K562 (cell line): ENCODE results near the gene C16orf96. TPM values are rescaled to one million over a fixed set of nuclear protein-coding genes. Genes with fewer than 3 reads are reported as not detected.

ENCODE experiments used
- BCLAF1 ChIP-seq, 2 experiments: fragments of 450-650 bp in 1 of 2; IDR thresholded peaks; 2 replicates each; pipeline ENCODE4 v1.6.1; 2011 to 2017; ENCODE audit warnings: low read depth in 2 of 2, antibody characterized with exemption in 1 of 2, borderline replicate concordance in 1 of 2, low read length in 1 of 2, mild to moderate bottlenecking in 1 of 2, mixed read lengths in 1 of 2; ENCODE audit not compliant: control insufficient read depth in 1 of 2
- BHLHE40 ChIP-seq: IDR thresholded peaks from 2 replicates; pipeline ENCODE4 v1.6.1; 2011; ENCODE audit warnings: low read length, improper control_type of control experiment
- CREB1 ChIP-seq, 2 experiments: sonication (generic) in 1 of 2; formaldehyde crosslinking in 1 of 2; IDR thresholded peaks; 2 replicates each; pipeline versions ENCODE4 v1.6.1 to v1.8.0; 2012 to 2022; ENCODE audit warnings: inconsistent platforms in 1 of 2, mild to moderate bottlenecking in 1 of 2, missing genetic modification reagents in 1 of 2, moderate library complexity in 1 of 2
- CREM ChIP-seq: IDR thresholded peaks from 2 replicates; pipeline ENCODE4 v1.6.1; 2014; ENCODE audit warnings: antibody characterized with exemption, low read depth
- E4F1 ChIP-seq: fragments of 250-450 bp; sonication (Bioruptor Pico); IDR thresholded peaks from 2 replicates; pipeline ENCODE4 v1.5.0; 2021; ENCODE audit warnings: mild to moderate bottlenecking, borderline replicate concordance
- LEF1 ChIP-seq: fragments of 450-650 bp; IDR thresholded peaks from 2 replicates; pipeline ENCODE4 v1.6.1; 2016; ENCODE audit warnings: mild to moderate bottlenecking
- MAX ChIP-seq: sonication (generic); formaldehyde crosslinking; IDR thresholded peaks from 2 replicates; pipeline ENCODE4 v1.9.0; 2022; ENCODE audit warnings: mild to moderate bottlenecking, missing genetic modification reagents
- NELFE ChIP-seq: IDR thresholded peaks from 2 replicates; pipeline ENCODE4 v1.6.1; 2011; ENCODE audit warnings: mild to moderate bottlenecking; ENCODE audit not compliant: insufficient read depth, insufficient read length
- PTTG1 ChIP-seq: fragments of 450-650 bp; IDR thresholded peaks from 2 replicates; pipeline ENCODE4 v1.6.1; 2016; ENCODE audit warnings: low read depth, mild to moderate bottlenecking, missing genetic modification characterization, missing compliant biosample characterization
- RCOR1 ChIP-seq, 2 experiments: IDR thresholded peaks; 2 replicates each; pipeline ENCODE4 v1.6.1; 2012; ENCODE audit warnings: low read depth in 2 of 2, low read length in 2 of 2, borderline replicate concordance in 1 of 2, improper control_type of control experiment in 1 of 2
- RFX1 ChIP-seq: fragments of 450-650 bp; IDR thresholded peaks from 2 replicates; pipeline ENCODE4 v1.6.1; 2016; ENCODE audit warnings: mild to moderate bottlenecking, moderate library complexity
- SAP30 ChIP-seq: fragments of 200-600 bp; sonication (generic); IDR thresholded peaks from 2 replicates; pipeline ENCODE4 v1.6.1; 2012; ENCODE audit warnings: borderline replicate concordance, low read depth, mild to moderate bottlenecking, moderate library complexity, low read length, control low read depth, inconsistent platforms; ENCODE audit not compliant: insufficient read depth, poor library complexity, severe bottlenecking
- SMAD1 ChIP-seq: fragments of 150-350 bp; IDR thresholded peaks from 2 replicates; pipeline ENCODE4 v1.6.1; 2014; ENCODE audit warnings: low read length, low read depth; ENCODE audit not compliant: partially characterized antibody
- STAG1 ChIP-seq: sonication (generic); formaldehyde crosslinking; IDR thresholded peaks from 2 replicates; pipeline ENCODE4 v1.5.0; 2020; ENCODE audit warnings: missing genetic modification reagents, borderline replicate concordance
- THRAP3 ChIP-seq: fragments of 450-650 bp; IDR thresholded peaks from 2 replicates; pipeline ENCODE4 v1.6.1; 2016; ENCODE audit warnings: mild to moderate bottlenecking, inconsistent platforms, borderline replicate concordance
- ZNF436 ChIP-seq: fragments of 250-450, 450-650 bp; sonication (Bioruptor Pico); formaldehyde crosslinking; IDR thresholded peaks from 2 replicates; pipeline ENCODE4 v1.7.0; 2020; ENCODE audit warnings: mild to moderate bottlenecking
- polyA plus RNA-seq, 8 experiments: library from polyadenylated mRNA; depleted of rRNA in 4 of 8; stranded (reverse) in 5 of 8; unstranded in 3 of 8; fragments of >200 nt; fragmentation: Nextera tagmentation in 2 of 8; fragmentation: Illumina TruSeq in 1 of 8; extraction: Ambion mirVana in 2 of 8; extraction: Trizol in 1 of 8; gene quantifications; 2 replicates each; pipeline versions ENCODE4 v1.2.1 to v1.2.3, GENCODE V29; 2011 to 2014; ENCODE audit warnings: inconsistent platforms in 1 of 8, missing spikeins in 1 of 8
- total RNA-seq, 7 experiments: library from RNA; depleted of rRNA in 6 of 7; stranded (reverse); fragments of >200 nt in 6 of 7; fragmentation: Illumina TruSeq in 2 of 7; extraction: Trizol in 2 of 7; gene quantifications; 2 replicates each; pipeline versions ENCODE4 v1.2.1 to v1.2.3, GENCODE V29; 2011 to 2021; ENCODE audit warnings: low replicate concordance in 1 of 7

The C16orf96 gene
- total and polyA plus RNA-seq, 9 of the 15 experiments (the other 6 are each of a cell fraction or from before 2014, with no cell fraction given): not detected

GRCh38 chr16:4538350-4539235 lies 17.5 kb upstream of the C16orf96 start, which contains the start of gene CDIP1 (continued):
- no peak for TF ChIP-seq E4F1 (CRISPR knock-in tag)
- no peak for TF ChIP-seq NELFE
- TF ChIP-seq BHLHE40: peak; percentile 60
- no peak for TF ChIP-seq ZNF436
- peak; percentile 53 for TF ChIP-seq CREB1 (IDR thresholded peaks at IDR 0.05)
- peak; percentile 44; the same call in 1 of the 2 replicates for TF ChIP-seq CREB1 (CRISPR knock-in tag; IDR thresholded peaks at IDR 0.05)
- no peak for TF ChIP-seq RFX1
- no peak for TF ChIP-seq PTTG1 (tag)
- no peak for TF ChIP-seq THRAP3
- no peak for TF ChIP-seq BCLAF1 (IDR thresholded peaks at IDR 0.05; ENCODE audit: borderline replicate concordance in 1 of 2, control insufficient read depth in 1 of 2, low read depth in 2 of 2, low read length in 1 of 2)
- TF ChIP-seq LEF1: no peak
- TF ChIP-seq STAG1: no peak
- TF ChIP-seq SAP30: no peak
- TF ChIP-seq SMAD1: no peak
- TF ChIP-seq MAX (CRISPR knock-in tag): peak; percentile 69
- peak; percentile 83 for TF ChIP-seq CREM
- no peak for TF ChIP-seq RCOR1 (IDR thresholded peaks at IDR 0.05; ENCODE audit: borderline replicate concordance in 1 of 2, low read depth in 2 of 2, low read length in 2 of 2)
